Measurements from ENCODE around the gene SLC35G2.

The SLC35G2 gene

GRCh38 chr3:136831461-136831860 lies 12.5 kb downstream of the SLC35G2 start:
- Histone ChIP-seq H3K4me3 (ENCODE audit: low read length) (no peak overlapping the region), H3K4me1 (ENCODE audit: control insufficient read depth, insufficient read depth, low read length) (no peaks in the 10 kb centered on the region), H3K9me3 (ENCODE audit: control insufficient read depth, insufficient read depth, low read length) (no peaks in the 10 kb centered on the region), H3K27me3 (ENCODE audit: control insufficient read depth, insufficient read depth, low read length) (no peaks in the 10 kb centered on the region), H3K36me3 (ENCODE audit: control insufficient read depth, insufficient read depth, low read length) (no peaks in the 10 kb centered on the region), H3K27ac (ENCODE audit: low read length) (no peak overlapping the region)
- no CpG with 5 or more reads among the region's 1 CpG for WGBS (ENCODE audit: insufficient coverage, insufficient read length)
- no peak for DNase-seq (ENCODE audit: low read depth, low spot score)

GRCh38 chr3:136835089-136835812 lies 16.3 kb downstream of the SLC35G2 start:
- DNase-seq (ENCODE audit: low read depth, low spot score), result no peak
- Histone ChIP-seq H3K36me3 (ENCODE audit: control insufficient read depth, insufficient read depth, low read length) (no peaks in the 10 kb centered on the region), H3K9me3 (ENCODE audit: control insufficient read depth, insufficient read depth, low read length) (no peaks in the 10 kb centered on the region), H3K4me1 (ENCODE audit: control insufficient read depth, insufficient read depth, low read length) (no peaks in the 10 kb centered on the region), H3K27me3 (ENCODE audit: control insufficient read depth, insufficient read depth, low read length) (no peaks in the 10 kb centered on the region), H3K4me3 (ENCODE audit: low read length) (no peak overlapping the region), H3K27ac (ENCODE audit: low read length) (no peak overlapping the region)
- no CpG with 5 or more reads among the region's 1 CpG for WGBS (ENCODE audit: insufficient coverage, insufficient read length)

- Histone ChIP-seq H3K27ac (ENCODE audit: low read length) (no peak overlapping the region), H3K4me1 (ENCODE audit: control insufficient read depth, insufficient read depth, low read length) (no peaks in the 10 kb centered on the region), H3K4me3 (ENCODE audit: low read length) (no peak overlapping the region), H3K27me3 (ENCODE audit: control insufficient read depth, insufficient read depth, low read length) (no peaks in the 10 kb centered on the region), H3K9me3 (ENCODE audit: control insufficient read depth, insufficient read depth, low read length) (no peaks in the 10 kb centered on the region), H3K36me3 (ENCODE audit: control insufficient read depth, insufficient read depth, low read length) (no peaks in the 10 kb centered on the region)
- whole genome bisulfite sequencing (ENCODE audit: insufficient coverage, insufficient read length), result 100% methylated on average over 1 of the region's 3 CpGs
- no peak for DNase-seq (ENCODE audit: low read depth, low spot score)
These were observed 17.0 kb downstream of the SLC35G2 start for GRCh38 chr3:136835813-136836510.

- DNase-seq (ENCODE audit: low read depth, low spot score), result no peak
- H3K36me3 ChIP-seq (ENCODE audit: control insufficient read depth, insufficient read depth, low read length), result no peaks in the 10 kb centered on the region
- H3K9me3 ChIP-seq (ENCODE audit: control insufficient read depth, insufficient read depth, low read length), result no peaks in the 10 kb centered on the region
- H3K4me3 ChIP-seq (ENCODE audit: low read length), result no peak overlapping the region
- no peaks in the 10 kb centered on the region for H3K27me3 ChIP-seq (ENCODE audit: control insufficient read depth, insufficient read depth, low read length)
- H3K27ac ChIP-seq (ENCODE audit: low read length), result no peak overlapping the region
- no peaks in the 10 kb centered on the region for H3K4me1 ChIP-seq (ENCODE audit: control insufficient read depth, insufficient read depth, low read length)
These were observed 17.7 kb downstream of the SLC35G2 start for GRCh38 chr3:136836511-136837156.

GRCh38 chr3:136838641-136839555 lies 20.0 kb downstream of the SLC35G2 start:
- no peaks in the 10 kb centered on the region for H3K4me1 ChIP-seq (ENCODE audit: control insufficient read depth, insufficient read depth, low read length)
- WGBS (ENCODE audit: insufficient coverage, insufficient read length), result no CpG with 5 or more reads among the region's 1 CpG
- no peak overlapping the region for H3K4me3 ChIP-seq (ENCODE audit: low read length)
- no peaks in the 10 kb centered on the region for H3K36me3 ChIP-seq (ENCODE audit: control insufficient read depth, insufficient read depth, low read length)
- H3K27me3 ChIP-seq (ENCODE audit: control insufficient read depth, insufficient read depth, low read length), result no peaks in the 10 kb centered on the region
- H3K9me3 ChIP-seq (ENCODE audit: control insufficient read depth, insufficient read depth, low read length), result no peaks in the 10 kb centered on the region
- H3K27ac ChIP-seq (ENCODE audit: low read length), result no peak overlapping the region
- no peak for DNase-seq (ENCODE audit: low read depth, low spot score)

DNA sequence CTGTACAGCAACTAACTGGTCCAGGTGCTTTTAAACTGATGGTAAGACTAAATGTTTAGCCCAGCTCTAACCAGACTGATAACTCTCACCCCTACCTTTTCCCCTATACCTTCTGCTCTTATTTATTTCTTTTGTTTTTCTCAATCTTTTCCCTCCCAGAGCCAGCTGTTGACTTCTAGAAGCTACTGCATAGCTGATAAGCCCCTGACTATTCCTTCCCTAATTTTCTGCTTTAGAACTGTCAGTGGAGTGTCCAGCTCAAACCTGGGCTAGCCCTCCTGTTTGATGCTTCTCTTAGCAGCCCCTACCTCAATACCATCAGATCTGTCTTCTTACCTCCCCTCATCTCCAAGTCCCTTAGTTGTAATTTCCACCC lies 20.6 kb downstream of the SLC35G2 start:
- Histone ChIP-seq H3K27me3 (ENCODE audit: control insufficient read depth, insufficient read depth, low read length) (no peaks in the 10 kb centered on the region), H3K9me3 (ENCODE audit: control insufficient read depth, insufficient read depth, low read length) (no peaks in the 10 kb centered on the region), H3K4me1 (ENCODE audit: control insufficient read depth, insufficient read depth, low read length) (no peaks in the 10 kb centered on the region), H3K27ac (ENCODE audit: low read length) (no peak overlapping the region), H3K36me3 (ENCODE audit: control insufficient read depth, insufficient read depth, low read length) (no peaks in the 10 kb centered on the region), H3K4me3 (ENCODE audit: low read length) (no peak overlapping the region)
- DNase-seq (ENCODE audit: low read depth, low spot score), result no peak

DNA sequence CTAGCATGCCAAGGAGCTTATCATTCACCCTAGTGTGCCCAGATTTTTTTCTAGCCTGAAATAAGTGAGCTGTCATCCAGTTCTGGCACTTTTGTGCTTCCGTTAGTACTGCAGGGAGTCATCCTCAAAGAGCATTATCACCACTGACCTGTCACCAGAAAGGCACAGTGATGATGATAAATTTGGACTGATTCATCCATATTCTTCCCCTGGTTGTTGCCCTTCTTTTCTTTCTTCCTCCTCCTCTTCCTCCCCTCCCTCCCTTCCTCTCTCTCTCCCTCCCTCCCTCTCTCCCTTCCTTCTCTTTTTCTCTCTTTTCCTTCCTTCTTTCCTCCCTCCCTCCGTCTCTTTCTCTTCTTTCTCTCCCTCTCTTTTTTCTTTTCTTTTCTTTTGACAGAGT lies 21.3 kb downstream of the SLC35G2 start:
- H3K36me3 ChIP-seq (ENCODE audit: control insufficient read depth, insufficient read depth, low read length), result no peaks in the 10 kb centered on the region
- H3K27me3 ChIP-seq (ENCODE audit: control insufficient read depth, insufficient read depth, low read length), result no peaks in the 10 kb centered on the region
- DNase-seq (ENCODE audit: low read depth, low spot score), result no peak
- no peaks in the 10 kb centered on the region for H3K4me1 ChIP-seq (ENCODE audit: control insufficient read depth, insufficient read depth, low read length)
- H3K4me3 ChIP-seq (ENCODE audit: low read length), result no peak overlapping the region
- WGBS (ENCODE audit: insufficient coverage, insufficient read length), result no CpG with 5 or more reads among the region's 2 CpGs
- no peaks in the 10 kb centered on the region for H3K9me3 ChIP-seq (ENCODE audit: control insufficient read depth, insufficient read depth, low read length)
- H3K27ac ChIP-seq (ENCODE audit: low read length), result no peak overlapping the region

GRCh38 chr3:136842294-136842693 lies 23.4 kb downstream of the SLC35G2 start:
- no CpG with 5 or more reads among the region's 1 CpG for WGBS (ENCODE audit: insufficient coverage, insufficient read length)
- Histone ChIP-seq H3K27ac (ENCODE audit: low read length) (no peak overlapping the region), H3K36me3 (ENCODE audit: control insufficient read depth, insufficient read depth, low read length) (no peaks in the 10 kb centered on the region), H3K27me3 (ENCODE audit: control insufficient read depth, insufficient read depth, low read length) (no peaks in the 10 kb centered on the region), H3K4me1 (ENCODE audit: control insufficient read depth, insufficient read depth, low read length) (no peaks in the 10 kb centered on the region), H3K4me3 (ENCODE audit: low read length) (no peak overlapping the region), H3K9me3 (ENCODE audit: control insufficient read depth, insufficient read depth, low read length) (no peaks in the 10 kb centered on the region)
- no peak for DNase-seq (ENCODE audit: low read depth, low spot score)

- Histone ChIP-seq H3K9me3 (ENCODE audit: control insufficient read depth, insufficient read depth, low read length) (no peaks in the 10 kb centered on the region), H3K27me3 (ENCODE audit: control insufficient read depth, insufficient read depth, low read length) (no peaks in the 10 kb centered on the region), H3K4me3 (ENCODE audit: low read length) (no peak overlapping the region), H3K36me3 (ENCODE audit: control insufficient read depth, insufficient read depth, low read length) (no peaks in the 10 kb centered on the region), H3K4me1 (ENCODE audit: control insufficient read depth, insufficient read depth, low read length) (no peaks in the 10 kb centered on the region), H3K27ac (ENCODE audit: low read length) (no peak overlapping the region)
- DNase-seq (ENCODE audit: low read depth, low spot score), result no peak
- WGBS (ENCODE audit: insufficient coverage, insufficient read length), result no CpG with 5 or more reads among the region's 1 CpG
These were observed 25.8 kb downstream of the SLC35G2 start for GRCh38 chr3:136844724-136845123.

DNA sequence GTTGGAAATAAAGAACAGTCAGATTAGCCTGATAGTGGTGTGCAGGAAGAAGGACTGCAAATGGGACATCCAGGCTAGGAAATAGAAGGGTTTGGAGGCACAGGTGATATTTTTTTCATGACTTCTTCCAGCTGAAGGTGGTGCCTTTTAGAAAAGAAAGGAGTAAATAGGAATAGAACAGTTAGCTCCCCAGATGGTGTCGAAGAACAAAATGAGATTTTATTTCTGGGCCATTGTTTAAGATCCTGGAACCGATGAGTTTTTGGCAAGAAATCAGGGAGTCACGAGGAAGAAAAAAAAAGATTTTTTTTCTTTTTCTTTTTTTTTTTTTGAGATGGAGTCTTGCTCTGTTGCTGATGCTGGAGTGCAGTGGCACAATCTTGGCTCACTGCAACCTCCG lies 33.3 kb downstream of the SLC35G2 start:
- H3K27ac ChIP-seq (ENCODE audit: low read length), result no peak overlapping the region
- WGBS (ENCODE audit: insufficient coverage, insufficient read length), result no CpG with 5 or more reads among the region's 4 CpGs

More for the DNA sequence above, 33.3 kb downstream of the SLC35G2 start:
- no peak for DNase-seq (ENCODE audit: low read depth, low spot score)
- no peaks in the 10 kb centered on the region for H3K9me3 ChIP-seq (ENCODE audit: control insufficient read depth, insufficient read depth, low read length)
- no peaks in the 10 kb centered on the region for H3K27me3 ChIP-seq (ENCODE audit: control insufficient read depth, insufficient read depth, low read length)
- peaks cover 3% of the 10 kb centered on the region; the same call in 1 of the 2 replicates for H3K36me3 ChIP-seq (ENCODE audit: control insufficient read depth, insufficient read depth, low read length)
- no peaks in the 10 kb centered on the region for H3K4me1 ChIP-seq (ENCODE audit: control insufficient read depth, insufficient read depth, low read length)
- no peak overlapping the region for H3K4me3 ChIP-seq (ENCODE audit: low read length)
